NCI-H1417 (cell line): Measurements from ENCODE around the gene NUP35.
"Not testable (repeated sequence)": the region's sequence is repeated elsewhere in the genome, so short reads cannot be mapped to it uniquely, and the experiment has no call there.

Experiments used
- DNase-seq, 3 experiments: peaks; one replicate each; lab custom pipeline; 2025; lab: John Stamatoyannopoulos, UW

Gene NUP35

DNA sequence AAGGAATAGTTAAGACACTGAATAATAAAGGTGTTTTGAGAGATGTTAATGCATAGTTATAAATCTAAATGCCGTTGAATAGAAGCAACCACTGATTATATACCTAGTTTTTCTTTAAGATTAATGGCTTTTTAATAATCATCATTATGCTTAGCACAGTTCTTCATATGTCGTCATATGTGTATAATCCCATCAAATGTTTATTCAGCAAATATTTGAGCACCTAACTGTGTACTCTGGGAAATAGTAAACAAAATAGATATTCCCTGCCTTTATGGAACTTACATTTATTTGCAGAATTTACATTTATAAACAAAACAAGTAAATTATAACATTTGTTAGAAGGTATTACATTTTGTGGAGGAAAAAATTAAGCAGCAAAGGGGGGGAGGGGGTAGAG is 9.8 kb downstream of the NUP35 start:
- peak in 1 of 3 experiments; percentile 50 for DNase-seq

DNA sequence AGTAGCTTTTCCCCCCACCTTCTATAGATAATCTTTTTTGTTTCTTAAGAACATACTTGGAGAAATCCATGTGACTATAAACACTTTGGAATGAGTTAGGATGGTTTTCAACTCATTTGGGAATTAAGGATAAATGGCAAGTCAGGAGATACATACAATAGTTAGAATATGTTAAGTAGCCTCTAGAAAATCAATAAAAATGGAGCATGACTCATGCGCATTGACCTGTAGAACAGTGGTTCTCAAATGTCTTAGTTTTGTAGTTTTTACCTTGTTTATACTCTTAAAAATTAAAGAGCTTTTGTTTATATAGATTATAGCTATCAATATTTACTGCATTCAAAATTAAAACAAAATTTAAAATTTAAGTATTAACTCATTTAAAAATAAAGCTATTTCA is 24.7 kb downstream of the NUP35 start:
- DNase-seq = no peak

DNA sequence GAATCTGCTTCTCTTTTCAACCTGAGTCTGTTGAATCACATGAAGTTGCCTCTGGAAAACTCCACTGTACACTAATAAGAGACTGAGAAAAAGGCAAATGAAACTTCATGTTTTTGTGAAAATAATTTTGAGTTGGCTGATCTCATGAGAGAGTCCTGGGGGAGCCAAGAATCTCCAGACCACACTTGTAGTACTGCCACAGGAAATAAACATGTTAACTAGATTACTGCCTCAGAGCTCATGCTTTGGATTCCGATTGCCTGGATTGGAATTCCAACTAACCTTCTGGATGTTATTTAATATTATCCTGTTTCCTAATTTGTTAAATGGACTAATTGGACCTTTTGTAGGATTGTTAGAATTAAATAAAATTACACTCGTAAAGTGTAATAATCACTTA is 25.2 kb downstream of the NUP35 start:
- DNase-seq = no peak

DNA sequence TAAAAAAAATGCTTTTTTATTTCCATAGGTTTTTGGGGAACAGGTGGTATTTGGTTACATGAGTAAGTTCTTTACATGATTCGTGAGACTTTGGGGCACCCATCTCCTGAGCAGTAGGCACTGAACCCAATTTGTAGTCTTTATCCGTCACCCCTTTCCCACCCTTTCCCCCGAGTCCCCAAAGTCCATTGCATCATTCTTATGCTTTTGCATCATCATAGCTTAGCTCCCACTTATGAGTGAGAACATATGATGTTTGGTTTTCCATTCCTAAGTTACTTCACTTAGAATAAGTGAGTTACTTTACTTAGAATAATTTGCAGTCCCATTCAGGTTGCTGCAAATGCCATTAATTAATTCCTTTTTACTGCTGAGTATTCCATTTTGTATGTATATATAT is 28.0 kb downstream of the NUP35 start:
- not testable (repeated sequence) for DNase-seq

DNA sequence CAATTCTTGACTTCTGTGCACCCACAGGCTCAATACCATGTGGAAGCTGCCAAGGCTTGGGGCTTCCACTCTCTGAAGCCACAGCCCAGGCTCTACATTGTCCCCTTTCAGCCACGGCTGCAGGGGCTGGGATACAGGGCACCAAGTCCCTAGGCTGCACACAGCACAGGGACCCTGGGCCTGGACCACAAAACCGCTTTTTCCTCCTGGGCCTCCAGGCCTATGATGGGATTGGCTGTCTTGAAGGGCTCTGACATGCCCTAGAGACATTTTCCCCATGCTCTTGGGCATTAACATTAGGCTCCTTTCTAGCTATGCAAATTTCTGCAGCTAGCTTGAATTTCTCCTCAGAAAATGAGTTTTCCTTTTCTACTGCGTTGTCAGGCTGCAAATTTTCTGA is 29.7 kb downstream of the NUP35 start:
- no peak for DNase-seq

DNA sequence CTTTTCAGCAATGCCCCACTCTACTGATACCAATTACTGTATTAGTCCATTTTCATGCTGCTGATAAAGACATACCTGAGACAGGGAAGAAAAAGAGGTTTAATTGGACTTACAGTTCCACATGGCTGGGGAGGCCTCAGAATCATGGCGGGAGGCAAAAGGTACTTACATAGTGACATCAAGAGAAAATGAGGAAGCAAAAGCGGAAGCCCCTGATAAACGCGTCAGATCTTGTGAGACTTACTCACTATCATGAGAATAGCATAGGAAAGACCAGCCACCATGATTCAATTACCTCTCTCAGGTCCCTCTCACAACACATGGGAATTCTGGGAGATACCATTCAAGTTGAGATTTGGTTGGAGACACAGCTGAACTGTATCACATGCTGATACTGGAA is 30.5 kb downstream of the NUP35 start:
- DNase-seq = not testable (repeated sequence)

DNA sequence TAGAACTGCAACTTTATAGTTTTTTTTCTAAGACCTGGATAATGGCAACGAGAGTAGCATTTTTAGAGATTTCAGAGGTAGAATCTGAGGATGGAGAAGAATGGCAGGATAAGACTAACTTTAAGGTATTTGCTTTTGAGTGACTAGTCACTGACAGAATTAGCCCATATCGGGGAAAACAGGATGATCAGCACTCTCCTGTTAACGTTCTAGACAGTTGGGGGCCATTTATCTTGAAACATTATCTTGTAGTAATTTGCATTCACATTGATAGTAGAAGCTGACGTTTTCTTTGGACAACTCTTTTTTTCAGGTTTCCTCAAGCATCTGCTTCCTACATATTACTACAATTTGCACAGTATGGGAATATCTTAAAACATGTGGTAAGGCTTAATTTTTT is 32.9 kb downstream of the NUP35 start:
- no peak for DNase-seq

DNA sequence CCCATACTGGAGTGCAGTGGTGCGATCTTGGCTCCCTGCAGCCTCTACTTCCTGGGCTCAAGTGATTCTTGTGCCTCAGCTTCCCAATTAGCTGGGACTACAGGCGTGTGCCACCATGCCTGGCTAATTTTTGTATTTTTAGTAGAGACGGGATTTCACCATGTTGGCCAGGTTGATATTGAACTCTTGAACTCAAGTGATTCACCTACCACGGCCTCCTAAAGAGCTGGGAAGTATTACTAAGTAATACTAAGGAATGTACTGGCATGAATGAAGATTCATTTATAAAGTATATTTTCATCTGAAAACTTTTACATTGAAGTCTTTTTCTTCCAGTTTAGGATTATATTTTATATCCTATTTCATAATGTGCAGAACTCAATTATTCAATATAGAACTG is 38.1 kb downstream of the NUP35 start:
- no peak for DNase-seq

DNA sequence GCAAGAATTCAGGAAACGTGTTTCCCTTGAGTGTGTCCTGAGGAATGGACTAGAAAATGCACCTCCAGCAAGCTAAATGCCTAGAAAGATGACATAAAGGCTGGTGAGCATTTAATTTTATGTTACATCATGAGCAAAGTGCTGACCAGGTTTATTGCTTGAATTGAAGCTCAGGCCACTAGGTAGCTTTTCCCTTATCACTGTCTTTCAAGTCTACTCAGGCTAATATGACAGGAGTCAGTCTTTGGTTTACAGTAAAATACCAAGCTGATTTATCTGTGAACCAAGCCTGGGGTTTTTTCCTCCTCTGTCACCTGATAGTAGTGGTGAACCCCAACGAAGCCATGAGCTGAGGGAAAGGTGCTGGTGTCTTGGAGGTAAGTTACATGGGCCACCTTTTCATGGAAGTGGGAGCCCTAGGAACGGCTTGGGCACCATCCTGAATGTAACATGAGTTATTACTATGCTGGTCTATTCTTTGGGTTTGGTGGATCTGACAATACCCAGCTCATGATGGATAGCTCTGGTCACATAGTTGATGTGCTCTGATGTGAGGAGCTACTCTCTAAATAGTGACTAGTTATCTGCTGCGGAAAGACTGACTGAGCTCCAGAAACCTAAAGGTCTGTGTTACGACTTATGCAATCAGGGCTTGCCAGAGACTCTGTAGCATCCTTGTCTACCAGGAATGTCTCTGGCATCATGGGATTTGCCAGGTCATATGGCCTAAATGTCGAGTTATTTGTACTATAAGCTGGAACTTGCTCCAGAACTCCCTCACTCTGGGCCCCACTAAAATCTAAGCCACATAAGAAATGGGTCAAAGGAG is 39.8 kb downstream of the NUP35 start:
- DNase-seq = no peak

DNA sequence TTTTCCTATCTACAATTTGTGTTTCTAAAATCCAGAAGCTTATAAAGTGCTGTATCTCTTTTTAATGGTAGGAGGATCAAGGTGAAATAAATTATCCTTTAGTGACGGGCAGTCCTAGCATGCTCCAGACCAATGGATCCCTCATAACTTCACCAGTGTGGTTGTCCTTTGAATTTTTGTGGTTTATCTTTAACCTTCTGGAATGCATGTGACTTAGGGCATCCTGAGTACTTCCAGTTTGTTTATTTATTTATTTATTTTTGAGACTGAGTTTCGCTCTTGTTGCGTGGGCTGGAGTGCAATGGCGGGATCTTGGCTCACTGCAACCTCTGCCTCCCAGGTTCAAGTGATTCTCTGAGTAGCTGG is 40.4 kb downstream of the NUP35 start:
- DNase-seq = no peak

DNA sequence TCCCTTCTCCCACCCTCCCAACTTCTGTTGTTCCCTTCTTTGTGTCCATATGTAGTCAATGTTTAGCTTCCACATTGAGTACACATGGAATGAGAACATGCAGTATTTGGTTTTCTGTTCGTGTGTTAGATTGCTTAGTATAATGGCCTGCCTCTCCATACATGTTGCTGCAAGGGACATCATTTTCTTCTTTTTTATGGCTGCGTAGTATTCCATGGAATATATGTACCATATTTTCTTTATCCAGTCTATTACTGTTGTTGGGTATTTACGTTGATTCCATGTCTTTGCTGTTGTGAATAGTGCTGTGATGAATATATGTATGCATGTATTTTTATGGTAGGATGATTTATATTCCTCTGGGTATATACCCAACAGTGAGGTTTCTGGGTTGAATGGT is 42.0 kb downstream of the NUP35 start:
- no peak for DNase-seq

DNA sequence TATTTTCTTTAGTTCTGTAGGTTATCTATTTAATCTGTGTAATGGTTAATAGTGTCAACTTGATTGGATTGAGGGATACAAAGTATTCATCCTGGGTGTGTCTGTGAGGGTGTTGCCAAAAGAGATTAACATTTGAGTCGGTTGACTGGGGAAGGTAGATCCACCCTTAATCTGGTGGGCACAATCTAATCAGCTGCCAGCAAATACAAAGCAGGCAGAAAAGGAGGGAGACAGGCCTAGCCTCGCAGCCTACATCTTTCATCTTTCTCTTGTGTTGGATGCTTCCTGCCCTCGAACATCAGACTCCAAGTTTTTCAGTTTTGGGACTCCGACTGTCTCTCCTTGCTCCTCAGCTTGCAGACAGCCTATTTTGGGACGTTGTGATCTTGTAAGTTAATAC is 42.7 kb downstream of the NUP35 start:
- not testable (repeated sequence) for DNase-seq

DNA sequence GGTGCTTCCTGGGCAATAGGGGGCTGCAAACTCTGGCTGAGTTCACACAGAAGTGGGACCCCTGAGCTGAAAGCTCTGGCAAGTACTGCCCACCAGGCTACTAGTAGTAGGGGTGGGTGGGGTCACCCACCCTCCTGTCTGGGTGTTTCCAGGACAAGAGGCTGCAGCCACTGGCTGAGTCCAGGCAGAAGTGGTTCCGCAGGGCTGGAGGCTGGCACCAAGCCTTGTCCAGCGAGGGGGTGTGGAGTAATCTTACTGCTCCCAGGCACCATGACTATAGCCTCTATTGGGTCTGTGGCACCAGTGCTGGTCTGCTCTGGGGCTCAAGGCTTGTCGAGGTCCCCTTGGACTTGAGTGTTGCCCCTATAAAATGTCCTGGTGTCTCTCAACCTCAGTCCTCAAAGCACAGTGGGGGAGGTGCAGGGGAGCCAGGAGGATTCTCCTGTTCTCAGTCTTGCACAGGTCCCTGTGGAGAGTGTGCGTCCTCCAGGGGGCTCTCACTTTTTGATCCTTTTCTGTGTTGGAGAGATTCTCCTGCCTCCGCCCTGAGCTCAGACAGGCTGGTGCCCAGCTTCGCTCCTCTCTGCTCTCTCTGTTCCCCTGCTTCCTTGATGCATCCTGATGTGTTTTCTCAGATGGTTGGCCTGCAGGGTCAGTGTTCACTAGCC is 48.1 kb downstream of the NUP35 start:
- no peak for DNase-seq

DNA sequence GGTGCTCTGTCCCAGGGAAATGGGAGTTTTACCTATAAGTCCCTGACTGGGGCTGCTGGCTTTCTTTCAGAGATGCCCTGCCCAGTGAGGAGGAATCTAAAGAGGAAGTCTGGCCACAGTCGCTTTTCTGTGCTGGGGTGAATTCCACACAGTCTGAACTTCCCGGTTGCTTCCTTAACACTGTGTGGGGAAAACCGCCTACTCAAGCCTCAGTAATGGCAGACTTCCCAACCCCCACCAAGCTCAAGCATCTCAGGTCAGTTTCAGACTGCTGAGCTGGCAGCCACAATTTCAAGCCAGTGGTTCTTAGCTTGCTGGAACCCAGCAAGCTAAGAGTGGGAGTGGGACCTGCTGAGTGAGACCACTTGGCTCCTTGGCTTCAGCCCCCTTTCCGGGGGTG is 54.9 kb downstream of the NUP35 start:
- DNase-seq = no peak

DNA sequence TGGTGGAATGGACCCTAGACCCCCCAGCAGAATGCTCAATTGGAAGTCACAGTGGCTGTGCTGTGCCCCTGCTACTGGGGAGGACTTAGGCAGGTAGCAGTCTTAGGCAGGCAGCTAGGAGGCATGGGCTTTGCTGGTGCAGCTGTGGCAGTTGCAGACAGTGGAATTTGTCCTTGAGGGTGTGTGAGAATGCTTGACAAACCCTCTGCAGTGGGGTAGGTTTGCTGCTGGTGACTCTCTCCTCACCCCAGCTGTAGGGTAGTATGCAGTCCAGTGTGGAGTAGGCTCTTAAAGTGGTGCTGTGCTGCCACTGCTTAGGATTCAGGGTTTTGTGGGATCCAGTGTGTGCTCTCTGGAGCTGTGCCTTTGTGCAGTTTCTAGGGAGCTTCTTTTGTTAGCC is 61.3 kb downstream of the NUP35 start:
- no peak for DNase-seq

DNA sequence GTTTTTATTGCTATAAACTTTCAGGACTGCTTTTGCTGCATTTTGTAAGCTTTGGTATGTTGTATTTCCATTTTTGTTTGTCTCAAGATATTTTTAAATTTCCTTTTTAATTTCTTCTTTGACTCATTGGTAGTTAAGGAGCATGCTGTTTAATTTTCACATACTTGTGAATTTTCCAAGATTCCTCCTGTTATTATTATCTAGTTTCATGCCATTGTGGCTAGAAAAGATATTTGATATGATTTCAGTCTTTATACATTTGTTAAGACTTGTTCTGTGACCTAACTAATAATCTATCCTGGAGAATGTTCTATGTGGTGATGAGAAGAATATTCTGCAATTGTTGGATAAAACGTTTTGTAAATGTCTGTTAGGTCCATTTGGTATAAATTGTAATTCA is 62.1 kb downstream of the NUP35 start:
- DNase-seq = no peak

DNA sequence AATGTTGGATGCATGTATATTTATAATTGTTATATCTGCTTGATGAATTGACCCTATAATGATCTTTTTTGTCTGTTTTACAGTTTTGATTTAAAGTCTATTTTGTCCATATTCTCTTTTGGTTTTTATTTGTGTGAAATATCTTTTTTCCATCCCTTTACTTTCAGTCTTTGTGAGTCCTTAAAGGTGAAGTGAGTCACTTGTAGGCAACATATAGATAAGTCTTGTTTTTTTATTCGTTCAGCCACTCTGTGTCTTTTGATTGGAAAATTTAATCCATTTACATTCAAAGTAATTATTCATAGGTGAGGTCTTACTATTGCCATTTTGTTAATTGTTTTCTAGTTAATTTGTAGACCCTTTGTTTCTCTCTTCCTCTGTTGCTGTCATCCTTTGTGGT is 62.5 kb downstream of the NUP35 start:
- no peak for DNase-seq

DNA sequence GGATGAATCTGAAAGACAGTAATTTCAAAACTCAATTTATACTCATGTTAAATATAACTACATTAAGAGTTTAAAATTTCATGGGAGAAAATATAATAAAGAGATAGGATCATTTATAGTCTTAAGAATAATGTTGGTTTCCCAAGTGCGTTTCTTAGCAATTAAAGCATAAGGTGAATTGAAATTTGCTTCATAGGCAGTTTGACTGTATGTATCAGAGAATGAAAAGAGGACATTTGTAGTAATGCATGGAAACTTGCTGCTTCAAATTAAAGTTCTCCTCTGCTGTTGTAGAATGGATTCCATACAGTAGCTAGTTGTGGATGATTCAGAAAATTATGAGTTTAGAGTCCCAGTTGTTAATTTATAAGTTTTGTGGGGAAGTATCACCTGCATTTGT is 68.1 kb downstream of the NUP35 start:
- DNase-seq = no peak

DNA sequence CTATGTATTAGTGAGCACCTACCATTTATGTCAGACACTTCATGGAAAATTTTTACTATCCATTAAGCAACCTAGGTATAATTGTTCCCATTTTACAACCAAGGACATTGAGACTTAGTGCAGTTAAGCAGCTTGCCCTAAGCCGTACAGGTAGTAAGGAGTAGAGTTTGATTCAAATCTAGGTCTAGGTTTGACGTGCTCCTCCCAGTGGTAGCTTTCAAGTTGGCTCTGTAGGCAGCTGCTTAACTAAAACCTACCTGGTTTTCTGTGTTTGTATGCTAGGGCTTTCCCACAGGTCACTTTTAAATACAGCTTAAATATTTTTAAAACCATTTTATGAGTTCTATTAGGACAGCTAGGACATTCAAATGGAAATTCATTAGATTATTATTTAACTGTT is 69.7 kb downstream of the NUP35 start:
- no peak for DNase-seq

DNA sequence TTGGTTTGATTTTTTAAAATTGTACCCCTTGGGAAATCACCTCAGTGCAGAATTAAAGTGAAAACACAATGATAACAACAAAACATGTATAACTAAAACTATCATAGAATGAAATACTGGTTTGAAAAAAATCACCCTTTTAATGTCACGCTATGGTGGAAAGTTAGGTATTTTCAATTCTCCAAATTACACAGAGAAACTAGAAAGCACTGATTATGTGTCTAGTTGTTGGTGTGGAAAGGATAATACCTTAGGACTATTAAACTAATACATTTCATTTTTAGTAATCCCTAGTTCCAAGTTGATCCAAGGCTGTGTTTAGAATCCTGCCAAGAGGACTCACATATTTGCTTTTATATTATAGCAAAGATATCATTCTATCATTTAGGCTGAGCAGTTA is 71.2 kb downstream of the NUP35 start:
- no peak for DNase-seq

DNA sequence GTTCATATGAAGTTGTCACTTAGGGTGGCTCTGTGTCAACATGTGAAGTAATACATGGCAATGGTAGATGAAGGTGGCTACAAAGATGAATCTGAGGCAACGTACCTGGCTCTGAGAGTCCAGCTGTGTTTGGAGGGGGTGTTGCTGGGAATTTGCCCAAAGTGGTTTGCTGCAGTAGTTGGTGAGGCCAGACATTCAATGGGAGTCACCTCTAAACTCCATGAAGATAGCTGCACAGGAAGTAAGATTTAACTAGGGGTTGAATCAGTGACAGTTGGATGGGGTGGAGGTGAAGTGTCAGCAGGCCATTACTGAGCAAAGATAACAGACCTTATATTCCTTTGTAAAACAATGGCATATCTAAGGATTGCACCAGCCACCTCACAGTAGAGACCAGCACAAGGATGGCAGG is 71.8 kb downstream of the NUP35 start:
- DNase-seq = no peak

DNA sequence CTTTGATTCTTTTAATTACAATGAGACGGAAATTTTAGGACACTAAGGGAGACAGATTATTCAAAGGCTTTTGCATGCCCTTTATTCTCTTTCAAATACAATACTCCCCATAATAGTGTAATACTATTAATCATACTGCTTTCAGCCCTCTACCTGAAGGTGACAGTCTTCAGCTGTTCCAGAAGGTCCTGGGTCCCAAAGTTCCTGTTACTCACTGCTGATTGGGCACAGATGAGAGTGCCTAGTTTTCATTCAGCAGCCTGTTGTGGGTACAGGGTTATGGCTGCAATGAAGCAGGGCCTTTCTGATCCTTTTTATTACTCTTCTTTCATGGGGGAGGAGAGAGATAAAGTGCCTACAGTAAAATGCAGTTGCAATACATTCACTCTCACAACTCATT is 80.2 kb downstream of the NUP35 start:
- no peak for DNase-seq

DNA sequence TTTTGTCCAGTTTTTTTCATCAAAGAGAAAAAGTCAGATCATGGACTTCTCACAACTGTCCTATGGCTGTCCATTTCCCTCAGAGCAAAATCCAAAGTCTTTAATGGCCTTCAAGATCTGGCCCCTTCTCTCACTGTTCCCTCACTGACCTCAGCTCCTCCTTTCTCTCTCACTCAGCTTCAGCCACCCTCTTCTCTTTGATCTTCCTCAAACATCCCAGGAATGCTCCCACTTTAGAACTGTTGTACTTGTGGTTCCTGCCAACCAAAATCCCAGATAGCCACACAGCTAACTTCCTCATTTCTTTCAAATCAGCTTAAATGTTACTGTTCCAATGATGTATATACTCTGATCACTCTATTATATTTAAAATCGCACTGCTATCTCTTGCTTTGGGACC is 82.9 kb downstream of the NUP35 start:
- no peak for DNase-seq
